GM20431 (cell line): Measurements from ENCODE around the gene CACNA1B.

Experiments used
- in situ Hi-C: fragments of 300-500 bp; cut with MseI, MboI; formaldehyde crosslinking; loops from one replicate; pipeline ENCODE4 v1.15.0; 2020; ENCODE audit warnings: low sequenced_read_pairs; ENCODE audit not compliant: unreplicated experiment

Gene CACNA1B

DNA sequence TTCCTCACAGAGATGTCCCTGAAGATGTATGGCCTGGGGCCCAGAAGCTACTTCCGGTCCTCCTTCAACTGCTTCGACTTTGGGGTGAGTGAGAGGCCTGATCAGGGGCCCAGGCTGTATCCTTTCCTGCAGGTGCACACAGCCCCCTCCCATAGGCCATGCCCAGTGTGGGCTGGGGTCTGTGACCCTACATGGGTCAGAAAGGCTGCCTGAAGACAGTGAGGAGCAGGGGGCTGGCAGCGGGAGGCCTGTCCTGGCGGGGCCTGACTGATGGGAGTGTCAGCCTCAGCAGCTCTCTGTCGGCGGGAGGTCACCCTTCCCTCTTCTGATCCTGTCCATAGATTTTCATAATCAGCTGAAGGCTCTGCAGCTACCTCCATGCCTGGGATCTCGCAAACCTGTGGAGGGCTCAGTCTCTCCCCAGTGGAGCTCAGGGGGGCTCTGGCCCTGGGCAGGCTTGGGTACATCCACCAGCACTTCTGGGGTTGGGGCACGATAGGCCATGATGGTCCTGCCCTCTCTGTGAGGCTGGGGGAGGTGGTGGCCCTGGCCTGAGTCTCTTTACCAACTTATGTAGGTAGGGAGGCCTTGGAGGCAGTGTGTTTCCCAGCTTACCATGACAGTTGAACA lies 98.5 kb downstream of the CACNA1B start:
- in situ Hi-C loops = no loop called here

DNA sequence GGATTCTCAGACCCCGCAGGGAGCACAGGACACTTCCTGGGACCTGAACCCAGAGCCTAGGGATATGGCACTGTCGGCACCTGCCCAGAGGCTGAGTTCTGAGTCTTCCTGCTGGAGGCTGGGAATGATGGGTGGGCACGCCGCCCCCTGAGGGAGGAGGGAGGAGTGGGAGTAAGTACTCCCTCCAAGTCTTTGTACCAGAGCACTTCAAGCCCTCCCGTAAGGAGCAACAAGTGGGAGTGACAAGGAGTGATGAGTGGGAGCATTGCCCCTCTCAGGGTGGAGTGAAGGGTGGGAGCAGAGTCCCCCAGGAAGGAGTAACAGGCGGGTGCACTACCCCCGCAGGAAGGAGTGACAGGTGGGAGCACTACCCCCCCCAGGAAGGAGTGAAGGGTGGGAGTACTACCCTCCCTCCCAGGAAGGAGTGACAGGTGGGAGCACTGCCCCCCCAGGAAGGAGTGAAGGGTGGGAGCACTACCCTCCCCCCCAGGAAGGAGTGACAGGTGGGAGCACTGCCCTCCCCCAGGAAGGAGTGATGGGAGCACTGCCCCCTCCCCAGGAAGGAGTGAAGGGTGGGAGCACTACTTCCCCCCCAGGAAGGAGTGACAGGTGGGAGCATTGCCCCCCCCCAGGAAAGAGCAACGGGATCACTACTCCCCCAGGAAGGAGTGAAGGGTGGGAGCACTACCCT lies 100.1 kb downstream of the CACNA1B start:
- in situ Hi-C loops = no loop called here

DNA sequence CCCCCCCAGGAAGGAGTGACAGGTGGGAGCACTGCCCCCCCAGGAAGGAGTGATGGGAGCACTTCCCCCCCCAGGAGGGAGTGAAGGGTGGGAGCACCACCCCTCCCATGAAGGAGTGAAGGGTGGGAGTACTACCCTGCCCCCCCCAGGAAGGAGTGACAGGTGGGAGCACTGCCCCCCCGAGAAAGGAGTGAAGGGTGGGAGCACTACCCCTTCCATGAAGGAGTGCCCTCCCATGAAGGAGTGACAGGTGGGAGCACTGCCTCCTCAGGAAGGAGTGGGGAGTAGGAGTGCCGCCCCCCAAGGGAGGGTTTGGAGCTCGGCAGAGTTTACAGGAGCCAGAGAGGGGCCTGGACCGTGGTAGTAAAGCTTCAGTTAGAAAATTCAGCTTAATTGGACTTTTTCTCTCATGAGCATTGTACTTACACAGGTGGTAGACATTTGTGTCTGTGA lies 100.7 kb downstream of the CACNA1B start:
- in situ Hi-C loops = no loop called here

DNA sequence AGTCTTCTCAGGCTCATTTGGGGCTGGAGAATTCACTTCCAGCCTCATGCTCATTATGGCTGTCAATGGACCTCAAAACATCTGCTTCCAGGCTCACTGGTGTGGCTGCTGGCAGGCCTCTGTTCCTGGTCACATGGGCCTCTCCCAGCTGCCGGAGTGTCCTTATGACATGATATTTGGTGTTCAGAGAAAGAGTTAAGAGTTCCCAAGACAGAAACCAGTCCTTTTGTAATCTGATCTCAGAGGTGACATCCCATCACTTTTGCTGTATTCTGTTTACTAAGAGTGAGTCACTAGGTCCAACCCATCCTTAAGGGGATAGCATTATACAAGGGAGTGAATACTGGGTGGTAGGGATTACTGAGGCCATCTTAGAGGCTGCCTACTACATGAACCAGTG lies 104.6 kb downstream of the CACNA1B start:
- in situ Hi-C loops = no loop called here

DNA sequence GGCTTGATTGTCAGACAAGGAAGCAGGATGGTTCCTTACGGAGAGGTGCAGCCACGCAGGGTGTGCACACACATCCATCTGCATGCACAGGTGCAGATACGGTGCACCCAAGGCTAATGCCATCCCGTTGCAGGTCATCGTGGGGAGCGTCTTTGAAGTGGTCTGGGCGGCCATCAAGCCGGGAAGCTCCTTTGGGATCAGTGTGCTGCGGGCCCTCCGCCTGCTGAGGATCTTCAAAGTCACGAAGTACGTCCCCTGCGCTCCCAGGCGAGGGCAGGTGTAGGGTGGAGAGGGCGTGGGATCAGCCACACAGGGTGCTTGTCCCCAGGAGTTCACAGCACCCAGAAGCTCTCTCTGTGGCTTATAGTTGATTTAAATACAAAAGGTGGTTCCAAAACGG lies 106.4 kb downstream of the CACNA1B start:
- in situ Hi-C loops = no loop called here

DNA sequence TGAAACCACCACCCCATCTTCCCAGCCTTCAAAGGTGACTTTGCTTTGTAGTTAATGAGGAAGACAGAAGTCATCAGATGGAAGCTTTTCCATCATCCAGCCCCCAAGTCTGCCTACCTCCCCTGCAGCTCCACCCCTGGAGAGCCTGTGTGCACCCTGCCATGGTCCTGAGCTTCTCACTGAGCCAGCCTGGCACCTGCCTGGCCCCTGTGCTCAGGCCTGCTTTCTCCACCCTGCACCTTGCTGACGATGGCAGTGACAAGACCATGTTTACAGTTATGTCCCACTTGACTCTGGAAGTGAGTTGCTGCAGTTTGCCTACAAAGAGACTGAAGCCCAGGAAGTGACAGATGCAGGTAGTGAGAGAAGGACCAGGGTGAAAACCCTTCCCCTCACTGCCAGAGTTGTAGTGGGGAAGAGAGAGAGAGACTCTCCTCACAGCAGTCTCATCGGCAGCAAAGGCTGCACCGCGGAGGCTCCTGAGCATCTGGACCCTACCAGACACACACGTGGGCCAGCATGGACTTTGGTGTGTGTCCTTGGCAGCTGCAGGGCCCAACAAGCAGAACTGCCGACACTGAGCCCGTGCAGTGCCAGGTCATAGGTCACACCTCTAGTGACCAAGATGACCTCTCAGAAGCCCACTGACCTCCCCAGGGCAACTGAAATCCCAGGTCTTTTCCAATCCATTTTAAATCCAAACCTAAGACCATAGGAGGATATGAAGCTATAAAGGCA lies 107.1 kb downstream of the CACNA1B start:
- in situ Hi-C loops = no loop called here

DNA sequence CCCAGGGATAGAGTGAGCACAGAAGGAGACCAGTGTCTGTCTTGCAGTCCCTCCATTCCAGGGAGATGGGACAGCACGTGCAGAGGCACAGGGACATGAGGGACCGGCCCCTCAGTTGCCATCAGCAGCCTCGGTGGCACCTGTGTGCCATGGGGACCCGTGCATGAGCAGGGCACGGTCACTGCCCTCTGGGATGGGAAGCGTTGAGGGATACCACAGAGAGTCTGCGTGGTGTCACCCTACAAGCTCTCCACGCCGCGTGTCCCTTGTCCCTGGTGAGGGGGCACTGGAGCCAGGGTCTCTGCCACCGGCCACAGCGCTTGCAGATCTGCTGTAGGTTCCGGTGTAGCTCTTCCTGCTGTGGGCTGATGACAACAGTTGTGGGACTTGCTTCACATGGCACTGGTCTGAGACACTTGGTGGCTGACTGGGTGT lies 108.1 kb downstream of the CACNA1B start:
- in situ Hi-C loops = no loop called here

DNA sequence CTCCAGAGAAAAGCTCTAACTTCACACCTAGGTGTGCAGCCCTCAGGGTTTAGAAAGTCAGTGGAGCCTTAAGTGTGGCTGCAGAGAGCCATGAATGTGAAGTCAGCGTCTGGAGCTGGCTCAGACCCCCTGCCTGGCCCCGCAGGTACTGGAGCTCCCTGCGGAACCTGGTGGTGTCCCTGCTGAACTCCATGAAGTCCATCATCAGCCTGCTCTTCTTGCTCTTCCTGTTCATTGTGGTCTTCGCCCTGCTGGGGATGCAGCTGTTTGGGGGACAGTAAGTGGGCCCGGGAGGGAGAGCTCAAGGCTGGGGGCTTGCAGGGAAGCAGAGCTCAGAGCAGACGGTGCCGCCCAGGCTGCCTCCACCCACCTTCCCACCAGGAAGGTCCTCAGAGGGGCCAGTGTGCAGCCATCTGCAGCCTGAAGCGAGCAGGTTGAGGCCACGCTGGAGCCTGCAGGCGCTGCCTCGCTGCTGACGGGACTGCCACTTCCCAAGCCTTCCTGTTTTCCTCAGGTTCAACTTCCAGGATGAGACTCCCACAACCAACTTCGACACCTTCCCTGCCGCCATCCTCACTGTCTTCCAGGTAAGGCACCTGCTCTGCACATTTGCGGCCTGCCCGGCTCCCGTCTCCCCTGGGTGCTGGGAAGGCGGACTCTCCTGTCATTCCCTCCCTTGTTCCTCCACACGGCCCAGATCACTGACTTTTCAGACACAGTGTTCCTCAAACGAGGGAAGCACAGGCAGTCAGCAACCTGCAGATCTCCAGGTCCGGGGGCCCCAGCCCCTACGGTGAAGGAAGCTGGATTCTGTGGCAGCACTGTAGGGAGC lies 108.9 kb downstream of the CACNA1B start:
- in situ Hi-C loops = no loop called here

DNA sequence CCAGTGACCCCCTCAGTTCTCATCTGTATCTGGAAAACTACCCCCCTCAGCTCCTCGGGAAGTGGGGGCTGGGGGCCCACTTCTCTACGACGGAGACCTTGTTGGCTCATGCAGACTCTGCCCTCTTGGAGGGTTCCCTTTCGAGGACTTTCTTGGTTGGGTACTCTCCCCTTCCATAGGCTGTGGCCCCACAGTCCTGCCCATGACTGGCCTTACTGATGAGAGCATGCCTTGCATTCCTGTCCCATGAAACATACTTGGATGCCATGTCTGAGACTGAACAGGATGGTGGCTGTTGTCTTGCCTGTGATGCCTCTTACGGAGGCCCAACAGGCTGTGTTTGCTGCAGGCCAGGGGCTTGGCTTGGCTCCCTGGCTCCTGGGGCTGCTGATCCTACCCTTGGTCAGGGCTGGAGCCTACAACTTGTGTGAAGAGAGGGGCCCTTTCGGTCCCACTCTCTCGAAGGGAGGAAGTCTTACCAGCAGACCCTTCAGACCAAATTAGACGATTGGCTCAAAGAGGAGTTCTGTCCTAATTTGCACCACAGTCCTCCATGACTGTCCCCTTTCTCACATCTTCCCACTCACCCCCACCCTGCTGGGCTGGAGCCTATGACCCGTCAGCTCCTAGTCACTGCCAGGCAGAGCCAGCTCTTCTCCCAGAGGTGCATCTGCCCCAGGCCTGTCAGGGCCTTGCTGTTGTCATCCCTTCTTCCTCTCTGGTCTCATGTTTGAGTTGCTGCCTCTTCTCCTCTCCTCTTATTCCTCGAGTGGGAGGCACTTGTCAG lies 109.9 kb downstream of the CACNA1B start:
- in situ Hi-C loops = no loop called here

DNA sequence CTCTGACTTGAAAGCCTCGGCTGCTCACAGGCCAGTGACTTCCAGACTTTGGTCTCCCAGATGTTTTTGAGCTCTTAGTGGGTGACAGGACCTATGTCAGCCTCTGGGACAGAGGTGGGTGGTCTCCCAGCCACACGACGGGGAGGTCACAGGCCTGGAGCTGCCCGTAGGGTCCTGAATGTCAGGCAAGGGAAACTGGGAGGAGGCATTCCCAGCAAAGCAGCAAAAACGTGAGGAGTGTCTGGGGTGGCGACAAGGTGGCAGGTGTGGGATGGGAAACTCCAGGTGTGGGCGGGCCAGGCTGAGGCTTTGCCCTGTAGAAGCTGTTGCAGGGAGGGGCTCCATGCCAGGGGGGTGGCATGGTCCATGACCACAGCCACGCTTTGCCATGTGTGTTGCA lies 110.5 kb downstream of the CACNA1B start:
- in situ Hi-C loops = no loop called here

DNA sequence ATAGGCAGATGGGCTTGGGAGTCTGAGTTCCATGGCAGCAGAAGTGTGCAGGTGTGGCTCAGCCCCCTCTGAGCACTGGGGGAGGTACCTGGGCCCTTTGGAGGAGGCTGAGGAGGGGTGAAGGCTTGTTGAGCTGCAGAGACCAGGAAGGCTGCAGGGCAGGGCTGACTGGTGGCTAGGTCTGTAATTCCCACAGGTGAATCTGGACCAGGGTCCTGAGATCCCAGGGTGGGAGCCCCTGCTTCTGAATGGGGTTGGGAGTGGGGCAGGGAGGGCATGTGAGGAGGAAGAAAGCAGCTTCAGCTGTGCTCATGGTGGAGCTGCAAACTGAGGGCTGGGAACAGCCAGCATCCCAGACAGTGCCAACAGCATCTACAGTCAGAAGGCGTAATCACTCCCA lies 111.1 kb downstream of the CACNA1B start:
- in situ Hi-C loops = no loop called here

DNA sequence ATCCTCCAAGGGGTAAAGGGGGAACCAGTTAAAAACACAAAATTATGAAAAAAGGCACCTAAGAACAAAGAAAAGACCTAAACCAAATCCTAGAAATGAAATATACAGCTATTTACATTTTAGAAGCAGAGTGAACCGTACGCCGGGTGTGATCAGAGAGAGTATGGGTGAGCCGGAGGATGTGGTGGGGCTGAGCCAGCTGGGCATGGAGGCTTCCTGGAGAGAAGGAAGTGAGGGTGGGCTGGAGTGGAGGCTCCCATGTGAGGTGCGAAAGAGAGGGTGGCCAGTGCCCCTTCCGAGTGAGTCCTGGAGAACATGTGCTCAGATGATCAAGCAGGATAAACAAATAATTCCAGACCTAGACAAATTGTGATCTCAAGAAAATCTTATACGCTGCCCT lies 111.6 kb downstream of the CACNA1B start:
- in situ Hi-C loops = no loop called here

DNA sequence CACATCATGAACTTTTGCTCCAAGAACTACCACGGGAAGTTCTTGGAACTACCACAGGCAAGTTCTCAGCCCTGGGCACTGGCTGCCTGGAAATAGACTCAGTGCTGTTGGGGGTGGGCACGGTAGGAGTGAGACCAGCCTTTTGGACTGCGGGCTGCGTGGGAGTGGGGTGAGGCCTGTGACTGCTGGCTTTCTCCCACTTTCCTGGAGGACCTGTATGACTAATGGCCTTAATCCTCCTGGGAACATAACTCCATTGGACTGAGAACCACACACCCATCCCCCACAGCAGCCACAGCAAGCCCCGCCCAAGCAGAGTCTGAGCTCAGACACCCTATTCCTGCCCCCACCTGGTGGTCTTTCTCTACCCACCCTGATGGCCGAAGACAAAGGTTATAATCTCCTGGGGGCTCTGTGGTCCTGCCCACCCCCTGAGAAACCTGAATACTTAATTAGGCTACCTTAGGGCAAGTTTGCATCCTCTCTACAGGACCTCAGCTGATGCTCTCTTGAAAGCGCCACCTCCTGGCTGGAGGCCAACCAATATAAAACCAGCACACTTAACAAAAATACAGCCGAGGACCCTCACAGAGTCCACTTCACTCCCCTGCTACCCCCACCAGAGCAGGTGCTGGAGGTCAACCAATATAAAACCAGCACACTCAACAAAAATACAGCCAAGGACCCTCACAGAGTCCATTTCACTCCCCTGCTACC lies 112.6 kb downstream of the CACNA1B start:
- in situ Hi-C loops = no loop called here

DNA sequence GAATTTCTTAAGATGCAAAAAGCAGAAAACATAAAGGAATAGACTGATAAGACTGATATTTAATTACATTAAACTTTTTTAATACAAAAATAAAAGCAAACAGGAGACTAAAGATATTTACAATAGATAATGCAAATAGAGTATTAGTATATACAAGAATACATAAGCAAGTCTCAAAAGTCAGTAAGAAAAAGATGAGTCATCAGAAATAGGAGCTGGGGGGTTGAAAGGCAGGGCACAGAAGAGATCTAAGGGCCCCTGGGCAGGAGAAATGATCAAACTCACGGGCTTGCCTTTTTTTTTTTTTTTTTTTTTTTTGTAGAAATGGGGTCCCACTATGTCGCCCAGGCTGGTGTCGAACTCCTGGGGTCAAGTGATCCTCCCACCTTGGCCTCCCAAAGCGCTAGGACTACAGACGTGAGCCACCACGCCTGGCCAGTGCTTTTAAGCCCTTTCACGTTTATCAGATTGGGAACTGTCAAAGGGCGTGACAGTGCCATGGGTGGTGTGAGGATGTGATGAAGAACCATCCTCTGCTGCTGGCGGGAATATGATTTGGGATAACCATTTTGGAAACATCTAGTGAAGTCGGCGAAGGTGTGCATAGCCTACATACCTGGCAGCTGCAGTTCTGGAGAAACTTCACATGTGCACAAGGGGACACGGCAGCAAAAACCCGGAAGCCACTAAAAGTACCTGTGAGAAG lies 126.1 kb downstream of the CACNA1B start:
- in situ Hi-C loops = no loop called here

DNA sequence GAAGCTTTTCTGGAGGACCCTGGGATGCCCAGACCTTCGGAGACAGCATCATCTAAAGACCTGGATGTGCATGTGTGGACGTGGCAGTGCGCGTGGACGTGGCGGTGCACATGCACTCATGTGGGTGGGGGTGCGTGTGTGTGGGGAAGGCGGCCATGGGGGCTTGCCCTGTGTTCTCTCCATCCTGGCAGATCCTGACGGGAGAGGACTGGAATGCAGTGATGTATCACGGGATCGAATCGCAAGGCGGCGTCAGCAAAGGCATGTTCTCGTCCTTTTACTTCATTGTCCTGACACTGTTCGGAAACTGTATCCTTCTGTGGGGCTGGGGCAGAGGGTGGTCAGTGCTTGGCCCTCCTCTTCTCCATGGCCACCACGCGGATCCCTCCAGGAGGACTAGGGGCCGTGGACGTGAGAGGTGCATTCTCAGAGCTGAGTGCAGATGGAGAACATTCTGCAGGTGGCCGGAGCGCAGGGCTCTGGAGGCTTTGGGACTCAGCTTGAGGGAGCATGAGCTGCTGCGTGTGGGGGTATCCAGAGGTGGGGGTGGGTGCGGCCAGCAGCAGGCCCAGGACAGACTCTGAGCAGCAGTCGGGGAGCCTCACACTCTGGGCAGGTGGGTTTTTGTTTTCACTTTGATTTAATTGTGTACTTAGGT lies 129.1 kb downstream of the CACNA1B start:
- in situ Hi-C loops = no loop called here

DNA sequence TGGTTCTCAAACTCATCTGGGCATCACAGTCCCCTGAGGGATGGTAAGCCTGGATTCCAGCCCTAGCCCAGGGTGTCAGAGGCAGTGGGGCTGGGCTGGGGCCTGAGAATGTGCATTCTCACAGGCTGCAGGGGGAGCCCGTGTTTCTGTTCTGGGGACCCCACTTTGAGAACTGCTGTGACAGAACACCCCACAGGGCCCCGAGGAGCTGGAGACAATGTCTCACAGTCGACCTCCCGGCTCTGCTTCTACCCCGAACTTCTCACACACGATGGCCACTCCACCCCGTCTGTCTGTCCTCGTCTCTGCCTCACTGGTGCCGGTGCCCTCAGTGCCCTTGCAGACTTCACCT lies 130.0 kb downstream of the CACNA1B start:
- in situ Hi-C loops = no loop called here

DNA sequence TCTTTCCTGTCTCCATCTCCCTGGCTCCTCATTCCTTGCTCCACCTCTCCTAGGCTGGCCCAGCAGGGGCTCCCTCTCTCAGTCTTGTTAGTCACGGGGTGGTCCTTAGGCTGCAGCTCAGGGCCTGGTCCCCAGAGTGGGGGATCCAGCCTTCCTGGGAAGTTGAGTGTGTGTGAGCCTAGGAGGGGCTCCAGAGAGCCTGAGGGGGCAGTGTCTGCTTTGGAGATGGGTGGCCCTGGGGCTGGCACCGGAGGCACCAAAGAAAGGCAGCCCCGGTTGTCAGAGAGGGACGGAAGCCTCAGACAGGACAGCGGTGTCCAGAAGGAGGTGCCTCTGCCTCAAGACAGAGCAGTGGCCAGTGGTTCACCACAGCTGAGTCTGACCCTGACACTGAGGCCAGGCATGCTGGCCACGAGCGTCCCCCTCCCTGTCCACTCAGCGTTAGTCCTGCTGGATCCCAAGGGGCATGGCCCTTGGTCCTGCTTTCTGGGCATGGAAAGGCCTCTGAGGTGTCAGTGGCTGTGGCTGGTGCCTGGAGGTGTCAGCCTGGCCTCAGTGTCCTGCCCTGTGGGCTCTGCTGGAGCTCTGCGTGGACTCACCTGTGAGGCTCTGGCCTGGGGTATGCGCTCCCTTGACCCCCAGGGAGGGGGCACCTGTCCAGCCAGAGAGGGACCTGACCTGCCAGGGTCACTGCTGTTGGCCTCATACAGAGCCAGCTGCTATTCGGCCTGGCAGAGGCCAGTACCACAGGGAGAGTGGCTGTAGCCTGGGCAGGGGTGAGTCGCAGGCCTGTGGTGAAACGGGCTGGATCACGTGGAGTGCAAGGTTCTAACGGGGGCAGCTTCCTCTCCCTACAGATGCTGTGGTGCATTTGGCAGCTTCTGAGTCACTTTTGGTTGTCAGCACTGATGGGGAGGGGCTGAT lies 130.6 kb downstream of the CACNA1B start:
- in situ Hi-C loops = no loop called here
